NCI-H82 treated with DMSO at 0.1 percent for 48 hours (cell line): ENCODE results near the gene KRTAP9-8.
"Not testable (repeated sequence)": the region's sequence is repeated elsewhere in the genome, so short reads cannot be mapped to it uniquely, and the experiment has no call there.

Experiments used
- DNase-seq: peaks from one replicate; lab custom pipeline; 2025; ENCODE audit not compliant: unreplicated experiment; lab: John Stamatoyannopoulos, UW

Gene KRTAP9-8

DNA sequence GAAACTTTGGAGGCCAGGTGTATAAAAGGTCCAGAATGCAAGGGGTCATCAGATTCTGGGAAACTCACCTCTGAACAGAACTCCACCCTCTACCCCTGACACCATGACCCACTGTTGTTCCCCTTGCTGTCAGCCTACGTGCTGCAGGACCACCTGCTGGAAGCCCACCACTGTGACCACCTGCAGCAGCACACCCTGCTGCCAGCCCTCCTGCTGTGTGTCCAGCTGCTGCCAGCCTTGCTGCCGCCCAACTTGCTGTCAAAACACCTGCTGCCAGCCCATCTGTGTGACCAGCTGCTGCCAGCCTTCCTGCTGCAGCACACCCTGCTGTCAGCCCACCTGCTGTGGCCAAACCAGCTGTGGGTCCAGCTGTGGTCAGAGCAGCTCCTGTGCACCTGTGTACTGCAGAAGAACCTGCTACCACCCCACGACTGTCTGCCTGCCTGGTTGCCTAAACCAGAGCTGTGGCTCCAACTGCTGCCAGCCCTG lies at the start of gene KRTAP9-8:
KRTAP9-8 (plus strand) TSS at position 51 of the 489 bp plus-strand sequence; CDS start at position 104, 53 bp downstream.
- DNase-seq, result not testable (repeated sequence)

DNA sequence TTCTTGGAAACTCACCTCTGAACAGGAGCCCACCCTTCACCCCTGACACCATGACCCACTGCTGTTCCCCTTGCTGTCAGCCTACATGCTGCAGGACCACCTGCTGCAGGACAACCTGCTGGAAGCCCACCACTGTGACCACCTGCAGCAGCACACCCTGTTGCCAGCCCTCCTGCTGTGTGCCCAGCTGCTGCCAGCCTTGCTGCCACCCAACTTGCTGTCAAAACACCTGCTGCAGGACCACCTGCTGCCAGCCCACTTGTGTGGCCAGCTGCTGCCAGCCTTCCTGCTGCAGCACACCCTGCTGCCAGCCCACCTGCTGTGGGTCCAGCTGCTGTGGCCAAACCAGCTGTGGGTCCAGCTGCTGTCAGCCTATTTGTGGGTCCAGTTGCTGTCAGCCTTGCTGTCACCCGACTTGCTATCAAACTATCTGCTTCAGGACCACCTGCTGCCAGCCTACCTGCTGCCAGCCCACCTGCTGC lies 47.9 kb upstream of the KRTAP9-8 start, which contains the start of gene KRTAP9-1:
KRTAP9-1 (plus strand) TSS at position 51 of the 482 bp plus-strand sequence; CDS start at position 51, 0 bp downstream.
- DNase-seq, result not testable (repeated sequence)

DNA sequence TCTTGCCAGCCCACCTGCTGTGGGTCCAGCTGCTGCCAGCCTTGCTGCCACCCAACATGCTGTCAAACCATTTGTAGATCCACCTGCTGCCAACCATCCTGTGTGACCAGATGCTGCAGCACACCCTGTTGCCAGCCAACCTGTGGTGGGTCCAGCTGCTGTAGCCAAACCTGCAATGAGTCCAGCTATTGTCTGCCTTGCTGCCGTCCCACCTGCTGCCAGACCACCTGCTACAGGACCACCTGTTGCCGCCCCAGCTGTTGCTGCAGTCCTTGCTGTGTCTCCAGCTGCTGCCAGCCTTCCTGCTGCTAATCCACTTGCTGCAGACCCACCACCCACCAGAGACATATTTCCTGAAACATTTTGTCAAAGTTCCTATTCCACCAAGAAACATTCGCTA lies 47.5 kb upstream of the KRTAP9-8 start:
- no peak for DNase-seq

- DNase-seq, result no peak
These were observed 41.7 kb upstream of the KRTAP9-8 start for GRCh38 chr17:41196068-41196467.

- no peak for DNase-seq
These were observed 38.2 kb upstream of the KRTAP9-8 start for GRCh38 chr17:41199421-41200078.

GRCh38 chr17:41211845-41212466 lies 25.8 kb upstream of the KRTAP9-8 start:
- DNase-seq, result no peak

DNA sequence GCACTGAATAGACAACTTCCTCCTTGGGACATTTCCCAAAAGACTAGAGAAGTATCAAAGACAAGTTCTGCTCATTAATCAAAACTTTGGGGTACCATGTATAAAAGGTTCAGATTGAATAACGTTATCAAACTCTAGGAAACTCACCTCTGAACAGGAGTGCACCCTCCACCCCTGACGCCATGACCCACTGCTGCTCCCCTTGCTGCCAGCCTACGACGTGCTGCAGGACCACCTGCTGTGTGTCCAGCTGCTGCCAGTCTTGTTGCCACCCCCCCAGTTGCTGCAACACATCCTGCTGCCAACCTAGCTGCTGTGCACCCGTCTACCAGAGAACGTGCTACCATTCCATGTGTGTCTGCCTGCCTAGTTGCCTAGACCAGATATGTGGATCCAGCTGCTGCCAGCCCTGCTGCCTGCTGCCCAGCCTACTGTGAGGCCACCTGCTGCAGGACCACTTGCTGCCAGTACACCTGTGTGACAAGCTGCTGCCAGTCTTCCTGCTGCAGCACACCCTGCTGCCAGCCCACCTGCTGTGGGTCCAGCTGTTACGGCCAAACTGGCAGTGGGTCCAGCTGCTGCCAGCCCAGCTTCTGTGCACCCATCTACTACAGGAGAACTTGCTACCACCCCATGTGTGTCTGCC lies 25.2 kb upstream of the KRTAP9-8 start:
- DNase-seq, result no peak

GRCh38 chr17:41215681-41216080 lies 22.1 kb upstream of the KRTAP9-8 start:
- DNase-seq, result no peak

GRCh38 chr17:41223821-41224220 lies 14.0 kb upstream of the KRTAP9-8 start:
- DNase-seq, result no peak

- DNase-seq, result no peak
These were observed 11.7 kb upstream of the KRTAP9-8 start for GRCh38 chr17:41226051-41226450.

- DNase-seq, result not testable (repeated sequence)
These were observed 11.2 kb upstream of the KRTAP9-8 start, which contains the start of gene KRTAP9-2 for GRCh38 chr17:41226598-41227095. KRTAP9-2 (plus strand) TSS chr17:41226648; CDS start chr17:41226655, 7 bp downstream.

DNA sequence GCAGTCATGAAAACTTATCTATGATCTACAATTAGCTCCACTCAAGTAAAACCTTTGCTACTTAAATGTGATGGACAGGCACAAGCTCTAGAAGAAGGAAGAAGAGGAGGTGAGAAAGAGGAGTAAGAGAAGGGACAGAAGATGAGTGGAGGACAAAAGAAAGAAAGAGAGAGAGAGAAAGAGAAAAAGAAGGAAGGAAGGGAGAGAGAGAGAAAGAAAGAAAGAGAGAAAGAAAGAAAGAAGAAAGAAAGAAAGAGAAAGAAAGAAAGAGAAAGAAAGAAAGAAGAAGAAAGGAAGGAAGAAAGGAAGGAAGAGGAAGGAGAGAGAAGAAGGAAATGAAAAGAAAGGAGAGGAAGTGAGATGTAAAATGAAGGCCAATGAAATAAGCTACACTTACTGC lies 7.7 kb upstream of the KRTAP9-8 start:
- no peak for DNase-seq

DNA sequence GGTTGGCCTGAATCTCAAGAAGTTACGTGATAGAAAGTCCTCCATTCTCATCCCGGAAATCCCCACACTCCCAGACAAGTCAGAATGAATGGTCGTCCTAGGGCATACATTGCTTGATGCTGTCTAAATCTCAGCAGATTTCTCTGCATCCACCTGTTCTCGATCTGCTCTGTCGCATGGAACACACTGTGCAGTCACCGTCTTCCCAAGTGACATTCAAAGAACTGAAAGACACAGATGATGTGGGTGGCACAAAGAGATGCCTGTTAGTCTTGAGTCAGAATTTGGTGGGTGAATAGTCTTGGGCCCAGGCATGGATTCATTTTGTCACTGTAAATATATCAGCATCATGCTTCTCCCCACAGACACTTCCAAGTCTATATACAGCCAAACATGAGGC lies 6.1 kb upstream of the KRTAP9-8 start:
- DNase-seq, result no peak

DNA sequence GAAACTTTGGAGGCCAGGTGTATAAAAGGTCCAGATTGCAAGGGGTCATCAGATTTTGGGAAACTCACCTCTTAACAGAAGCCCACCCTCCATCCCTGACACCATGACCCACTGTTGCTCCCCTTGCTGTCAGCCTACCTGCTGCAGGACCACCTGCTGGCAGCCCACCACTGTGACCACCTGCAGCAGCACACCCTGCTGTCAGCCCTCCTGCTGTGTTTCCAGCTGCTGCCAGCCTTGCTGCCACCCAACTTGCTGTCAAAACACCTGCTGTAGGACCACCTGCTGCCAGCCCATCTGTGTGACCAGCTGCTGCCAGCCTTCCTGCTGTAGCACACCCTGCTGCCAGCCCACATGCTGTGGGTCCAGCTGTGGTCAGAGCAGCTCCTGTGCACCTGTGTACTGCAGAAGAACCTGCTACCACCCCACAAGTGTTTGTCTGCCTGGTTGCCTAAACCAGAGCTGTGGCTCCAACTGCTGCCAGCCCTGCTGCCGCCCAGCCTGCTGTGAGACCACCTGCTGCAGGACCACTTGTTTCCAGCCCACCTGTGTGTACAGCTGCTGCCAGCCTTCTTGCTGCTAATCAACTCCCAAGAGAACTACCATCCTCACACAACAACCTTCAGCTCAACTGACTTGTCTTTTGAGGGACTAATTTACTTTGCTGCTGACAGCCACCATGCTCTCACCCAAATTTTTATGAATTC lies 5.2 kb upstream of the KRTAP9-8 start, which contains the start of gene KRTAP9-3:
KRTAP9-3 (plus strand) TSS at position 51 of the 707 bp plus-strand sequence; CDS start at position 104, 53 bp downstream.
- not testable (repeated sequence) for DNase-seq

DNA sequence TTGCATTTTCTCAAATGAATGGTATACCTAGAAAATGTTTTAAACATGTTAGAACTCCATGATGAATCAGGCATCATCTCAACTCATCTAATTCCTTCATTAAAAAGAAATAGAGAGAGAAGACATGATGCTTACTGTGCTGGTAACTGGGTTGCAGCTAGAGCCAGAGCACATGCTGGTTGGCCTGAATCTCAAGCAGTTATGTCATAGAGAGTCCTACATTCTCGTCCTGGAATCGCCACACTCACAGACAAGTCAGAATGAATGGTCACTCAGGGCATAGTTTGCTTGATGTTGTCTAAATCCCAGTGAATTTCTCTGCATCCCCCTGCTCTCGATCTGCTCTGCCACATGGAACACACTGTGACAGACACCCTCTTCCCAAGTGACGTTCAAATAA lies 683 bp upstream of the KRTAP9-8 start:
- DNase-seq, result not testable (repeated sequence)

GRCh38 chr17:41246995-41247787 lies 9.4 kb downstream of the KRTAP9-8 start:
- DNase-seq, result not testable (repeated sequence)

DNA sequence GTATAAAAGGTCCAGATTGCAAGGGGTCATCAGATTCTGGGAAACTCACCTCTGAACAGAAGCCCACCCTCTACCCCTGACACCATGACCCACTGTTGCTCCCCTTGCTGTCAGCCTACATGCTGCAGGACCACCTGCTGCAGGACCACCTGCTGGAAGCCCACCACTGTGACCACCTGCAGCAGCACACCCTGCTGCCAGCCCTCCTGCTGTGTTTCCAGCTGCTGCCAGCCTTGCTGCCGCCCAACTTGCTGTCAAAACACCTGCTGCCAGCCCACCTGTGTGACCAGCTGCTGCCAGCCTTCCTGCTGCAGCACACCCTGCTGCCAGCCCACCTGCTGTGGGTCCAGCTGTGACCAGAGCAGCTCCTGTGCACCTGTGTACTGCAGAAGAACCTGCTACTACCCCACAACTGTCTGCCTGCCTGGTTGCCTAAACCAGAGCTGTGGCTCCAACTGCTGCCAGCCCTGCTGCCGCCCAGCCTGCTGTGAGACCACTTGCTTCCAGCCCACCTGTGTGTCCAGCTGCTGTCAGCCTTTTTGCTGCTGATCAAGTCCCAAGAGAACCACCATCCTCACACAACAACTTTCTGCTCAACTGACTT lies 11.9 kb downstream of the KRTAP9-8 start, which contains the start of gene KRTAP9-4:
KRTAP9-4 (plus strand) TSS at position 51 of the 604 bp plus-strand sequence; CDS start at position 85, 34 bp downstream.
- DNase-seq, result not testable (repeated sequence)

DNA sequence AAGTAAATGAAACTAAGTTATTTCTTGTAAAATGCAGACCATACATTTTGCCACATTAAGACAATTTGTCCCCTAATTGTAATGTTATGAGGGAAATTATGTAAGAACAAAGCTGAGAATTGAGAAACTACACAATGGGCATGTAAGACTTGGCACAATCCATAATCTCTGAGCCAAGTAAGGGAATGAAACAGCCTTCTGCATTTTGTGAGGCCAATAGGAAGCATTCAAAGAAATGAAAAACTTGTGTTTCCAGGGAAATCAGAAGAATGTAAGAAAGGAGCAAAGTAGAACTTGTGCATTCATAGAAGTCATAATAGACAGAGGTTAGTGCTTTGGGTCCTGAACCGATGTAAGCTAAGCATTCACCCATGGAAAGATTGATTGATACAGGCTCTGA lies 13.5 kb downstream of the KRTAP9-8 start:
- no peak for DNase-seq

- DNase-seq, result no peak
These were observed 17.1 kb downstream of the KRTAP9-8 start for GRCh38 chr17:41254861-41255260.
